Urothelium cell line (cell line): ENCODE data around the gene ITIH1.
A peak's percentile ranks its signal among the peaks of the same experiment; 100 is the strongest.

Source experiments
- DNase-seq: peaks from one replicate; pipeline ENCODE4 v3.0.0; 2011; ENCODE audit warnings: low spot score, mixed read lengths
- FAIRE-seq: peaks from 2 replicates; lab custom pipeline; 2011; peaks lifted over from hg19 to GRCh38; lab: Jason Lieb, UNC

Gene ITIH1

GRCh38 chr3:52810923-52811322 lies 33.5 kb downstream of the ITIH1 start:
- no peak for DNase-seq
- FAIRE-seq = no peak

- DNase-seq (no peak), FAIRE-seq (no peak)
Observed at GRCh38 chr3:52811452-52812011, 34.1 kb downstream of the ITIH1 start.

GRCh38 chr3:52813810-52814209 lies 36.4 kb downstream of the ITIH1 start:
- FAIRE-seq (no peak), DNase-seq (no peak)

GRCh38 chr3:52816199-52816598 lies 38.8 kb downstream of the ITIH1 start:
- FAIRE-seq (no peak), DNase-seq (no peak)

- no peak for DNase-seq
- no peak for FAIRE-seq
Observed at GRCh38 chr3:52816654-52817053, 39.3 kb downstream of the ITIH1 start.

GRCh38 chr3:52817221-52817620 lies 39.8 kb downstream of the ITIH1 start:
- DNase-seq = no peak
- FAIRE-seq = no peak

GRCh38 chr3:52817860-52818259 lies 40.5 kb downstream of the ITIH1 start:
- FAIRE-seq = no peak

GRCh38 chr3:52819936-52820335 lies 42.5 kb downstream of the ITIH1 start:
- DNase-seq = no peak
- no peak for FAIRE-seq

More at GRCh38 chr3:52817860-52818259, 40.5 kb downstream of the ITIH1 start:
- no peak for DNase-seq

- DNase-seq = peak; percentile 61
- FAIRE-seq = no peak
Observed at GRCh38 chr3:52820736-52821135, 43.3 kb downstream of the ITIH1 start.

GRCh38 chr3:52822363-52822762 lies 45.0 kb downstream of the ITIH1 start:
- no peak for FAIRE-seq
- DNase-seq = no peak

GRCh38 chr3:52824037-52824436 lies 46.6 kb downstream of the ITIH1 start:
- FAIRE-seq (no peak), DNase-seq (no peak)

GRCh38 chr3:52827441-52827840 lies 50.0 kb downstream of the ITIH1 start:
- DNase-seq (no peak), FAIRE-seq (no peak)

- DNase-seq (no peak), FAIRE-seq (no peak)
Observed at GRCh38 chr3:52827866-52828376, 50.5 kb downstream of the ITIH1 start.

- no peak for FAIRE-seq
- no peak for DNase-seq
Observed at GRCh38 chr3:52829482-52829881, 52.1 kb downstream of the ITIH1 start.

GRCh38 chr3:52829906-52830463 lies 52.6 kb downstream of the ITIH1 start:
- no peak for DNase-seq
- no peak for FAIRE-seq

- FAIRE-seq (no peak), DNase-seq (no peak)
Observed at GRCh38 chr3:52830535-52831258, 53.3 kb downstream of the ITIH1 start, which contains the start of gene ITIH4. Gene ITIH4, minus strand, starts transcription at chr3:52830672. Its CDS starts 30 bp downstream, at chr3:52830642.

GRCh38 chr3:52831500-52832301 lies 54.3 kb downstream of the ITIH1 start:
- FAIRE-seq = peak; percentile 82

GRCh38 chr3:52833202-52833601 lies 55.8 kb downstream of the ITIH1 start:
- no peak for FAIRE-seq
- no peak for DNase-seq

More at GRCh38 chr3:52831500-52832301, 54.3 kb downstream of the ITIH1 start:
- peak; percentile 92 for DNase-seq

- FAIRE-seq (no peak), DNase-seq (no peak)
Observed at GRCh38 chr3:52834871-52835501, 57.6 kb downstream of the ITIH1 start, which contains the start of gene MUSTN1. Gene MUSTN1, minus strand, starts transcription at chr3:52835019. Its CDS starts 71 bp downstream, at chr3:52834948.

GRCh38 chr3:52835766-52836470 lies 58.5 kb downstream of the ITIH1 start:
- no peak for DNase-seq
- no peak for FAIRE-seq
